BLaER1 treated with 17β-estradiol and CSF1 and Interleukin-3, amounts not matched to agents 10 nM and 100 nM (cell line): ENCODE measurements around the gene BPTF.
"Not testable (repeated sequence)": the region's sequence is repeated elsewhere in the genome, so short reads cannot be mapped to it uniquely, and the experiment has no call there.

Experiments used
- H3K27ac ChIP-seq, 11 experiments: shearing (Covaris generic); formaldehyde crosslinking; 2 replicates each; pipeline ENCODE4 v1.8.1; 2022
- H3K27me3 ChIP-seq, 11 experiments: shearing (Covaris generic); formaldehyde crosslinking; 2 replicates each; pipeline ENCODE4 v1.8.1; 2022
- H3K36me3 ChIP-seq, 11 experiments: shearing (Covaris generic); formaldehyde crosslinking; 2 replicates each; pipeline ENCODE4 v1.8.1; 2022
- H3K4me1 ChIP-seq, 10 experiments: shearing (Covaris generic); formaldehyde crosslinking; 2 replicates each; pipeline ENCODE4 v1.8.1; 2022
- H3K4me2 ChIP-seq, 11 experiments: shearing (Covaris generic); formaldehyde crosslinking; 2 replicates each; pipeline ENCODE4 v1.8.1; 2022
- H3K4me3 ChIP-seq, 10 experiments: shearing (Covaris generic); formaldehyde crosslinking; 2 replicates each; pipeline ENCODE4 v1.8.1; 2022
- H3K9ac ChIP-seq, 11 experiments: shearing (Covaris generic); formaldehyde crosslinking; 2 replicates each; pipeline ENCODE4 v1.8.1; 2022
- H3K9me3 ChIP-seq, 11 experiments: shearing (Covaris generic); formaldehyde crosslinking; replicated peaks in 1 of 11; 2 replicates each; pipeline ENCODE4 v1.8.1; 2022
- H4K20me1 ChIP-seq, 11 experiments: shearing (Covaris generic); formaldehyde crosslinking; 2 replicates each; pipeline ENCODE4 v1.8.1; 2022
- Cebpa-rat ChIP-seq, 11 experiments: shearing (Covaris generic); IDR thresholded peaks; 2 replicates each; pipeline ENCODE4 v1.8.1; 2022

The BPTF gene

DNA sequence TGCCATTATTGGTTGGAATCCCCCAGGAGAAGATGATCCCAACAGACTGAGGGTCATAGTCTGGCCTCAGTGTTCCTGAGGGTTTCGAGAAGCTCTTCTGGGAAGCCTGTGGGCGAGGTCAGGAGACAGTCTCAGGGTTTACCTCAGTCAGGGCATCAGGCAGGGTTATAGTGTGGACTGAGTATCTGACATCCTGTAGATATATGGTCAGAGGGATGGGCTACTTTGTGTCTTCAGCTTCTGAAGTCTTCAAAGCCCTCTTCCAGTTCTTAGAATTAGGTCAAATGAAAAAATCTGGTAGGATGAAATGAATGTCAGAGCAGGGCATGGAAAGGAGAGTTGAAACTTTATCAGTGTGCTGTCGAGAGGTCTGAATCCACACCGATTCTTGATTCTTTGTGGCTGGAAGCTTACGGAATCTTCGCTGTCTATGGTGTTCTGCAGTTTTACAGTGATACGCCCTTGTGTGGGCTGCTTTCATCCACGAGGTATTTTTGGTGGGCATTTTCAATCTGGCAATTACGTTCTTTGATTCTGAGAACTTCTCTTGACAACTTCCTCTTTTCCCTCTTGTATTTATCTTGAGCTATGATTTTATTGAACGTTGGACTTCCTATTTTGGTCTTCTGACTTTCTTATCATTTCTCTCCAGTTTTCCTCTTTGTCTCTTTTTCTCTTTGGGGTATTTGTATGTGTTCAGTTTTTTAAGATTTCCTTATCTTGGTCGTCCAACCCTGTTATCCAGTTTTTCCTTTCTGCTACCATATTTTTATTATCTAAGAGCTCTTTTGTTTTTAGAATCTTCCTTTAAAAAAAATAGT is 30.4 kb downstream of the BPTF start:
- H3K4me3 ChIP-seq, result peak overlapping the region in 7 of 10 experiments; percentile 1 to 49 (median 34); a peak in 10 of 20 replicates
- peak overlapping the region; percentile 57 to 94 (median 77) for H3K4me2 ChIP-seq
- peak overlapping the region; percentile 5 to 64 (median 47); a peak in 21 of 22 replicates for H3K9ac ChIP-seq
- H3K27ac ChIP-seq, result peak overlapping the region; percentile 8 to 78 (median 60); a peak in 20 of 22 replicates
- peaks cover 11 to 56% (median 38%) of the 10 kb centered on the region in 11 experiments for H3K36me3 ChIP-seq
- H3K27me3 ChIP-seq, result no peaks in the 10 kb centered on the region
- H4K20me1 ChIP-seq, result peaks cover 35 to 98% (median 95%) of the 10 kb centered on the region in 11 experiments; a peak in 21 of 22 replicates
- H3K9me3 ChIP-seq, result peaks cover 0 to 7% (median 0%) of the 10 kb centered on the region in 11 experiments; a peak in 4 of 22 replicates
- TF ChIP-seq Cebpa-rat (IDR thresholded peaks at IDR 0.05), result no peak
- peaks cover 32 to 57% (median 40%) of the 10 kb centered on the region in 10 experiments for H3K4me1 ChIP-seq

GRCh38 chr17:67856402-67856801 is 31.1 kb downstream of the BPTF start:
- not testable (repeated sequence) for H3K27me3 ChIP-seq, H3K9me3 ChIP-seq
- Histone ChIP-seq H3K4me3 (peak overlapping the region in 4 of 10 experiments; percentile 1 to 28 (median 15); a peak in 2 of 20 replicates), H3K27ac (peak overlapping the region in 10 of 11 experiments; percentile 22 to 78 (median 62); a peak in 19 of 22 replicates), H3K4me2 (peak overlapping the region; percentile 57 to 94 (median 77)), H3K4me1 (peaks cover 32 to 57% (median 40%) of the 10 kb centered on the region in 10 experiments), H3K9ac (peak overlapping the region in 9 of 11 experiments; percentile 5 to 64 (median 53); a peak in 12 of 22 replicates), H3K36me3 (peaks cover 10 to 56% (median 42%) of the 10 kb centered on the region in 11 experiments), H4K20me1 (peaks cover 41 to 98% (median 95%) of the 10 kb centered on the region in 11 experiments; a peak in 21 of 22 replicates)

DNA sequence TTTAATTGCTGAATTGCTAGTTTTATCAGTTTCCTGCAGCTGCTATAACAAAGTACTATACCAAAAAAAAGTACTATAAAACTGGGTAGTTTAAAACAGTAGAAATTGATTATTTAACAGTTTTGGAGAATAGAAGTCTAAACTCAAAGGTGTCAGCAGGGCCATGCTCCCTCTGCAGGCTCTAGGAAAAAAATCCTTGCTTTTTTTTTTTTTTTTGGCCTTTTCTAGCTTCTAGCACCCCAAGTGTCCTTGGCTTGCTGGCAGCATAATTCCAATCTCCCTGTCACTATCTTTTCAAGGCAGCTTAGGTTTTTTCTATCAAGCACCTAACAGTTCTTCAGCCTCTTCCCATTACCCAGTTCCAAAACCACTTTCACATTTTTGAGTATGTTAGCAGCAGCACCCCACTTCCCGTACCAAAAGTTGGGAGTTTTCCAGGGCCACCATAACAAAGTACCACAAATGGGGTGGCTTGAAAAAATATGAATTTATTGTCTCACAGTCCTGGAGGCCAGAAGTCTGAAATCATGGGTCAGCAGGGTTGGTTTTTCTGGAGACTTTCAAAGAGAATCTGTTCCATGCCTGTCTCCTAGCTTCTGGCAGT is 37.4 kb downstream of the BPTF start:
- H4K20me1 ChIP-seq, result peaks cover 72 to 100% (median 98%) of the 10 kb centered on the region in 11 experiments; a peak in 21 of 22 replicates
- H3K4me2 ChIP-seq, result no peak overlapping the region
- H3K27ac ChIP-seq, result no peak overlapping the region
- no peak for TF ChIP-seq Cebpa-rat (IDR thresholded peaks at IDR 0.05)
- H3K9ac ChIP-seq, result no peak overlapping the region
- H3K36me3 ChIP-seq, result peaks cover 7 to 75% (median 53%) of the 10 kb centered on the region in 11 experiments
- no peak overlapping the region for H3K4me3 ChIP-seq
- no peaks in the 10 kb centered on the region for H3K9me3 ChIP-seq
- peaks cover 5 to 29% (median 11%) of the 10 kb centered on the region in 10 experiments; a peak in 12 of 20 replicates for H3K4me1 ChIP-seq
- H3K27me3 ChIP-seq, result no peaks in the 10 kb centered on the region

DNA sequence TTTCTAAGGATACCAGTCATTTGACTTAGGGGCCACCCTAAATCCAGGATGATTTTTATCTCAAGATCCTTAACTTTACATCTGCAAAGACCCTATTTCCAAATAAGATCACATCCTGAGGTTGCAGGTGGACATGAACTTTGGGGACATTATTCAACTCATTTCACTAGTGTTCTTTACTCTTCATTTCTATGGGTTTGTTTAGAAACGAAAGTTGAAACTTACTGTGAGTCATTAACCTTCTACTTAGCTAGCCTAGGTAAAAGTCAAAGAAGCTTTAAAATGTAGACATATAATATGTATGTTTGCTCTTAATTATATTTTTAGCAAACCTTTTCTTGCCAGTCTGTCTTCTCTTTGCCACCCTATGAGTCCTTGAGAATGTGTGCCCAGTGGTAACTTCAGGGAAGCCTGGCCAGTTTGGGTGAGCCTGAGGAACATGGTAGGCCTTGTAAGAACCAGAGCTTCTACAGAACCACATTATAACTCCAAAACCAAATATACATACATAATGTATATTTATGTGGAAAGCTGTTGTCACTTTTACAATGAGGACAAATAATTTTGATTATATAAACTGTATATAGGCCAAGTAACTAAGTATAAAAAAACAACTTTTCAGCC is 38.4 kb downstream of the BPTF start:
- Histone ChIP-seq H3K27ac (no peak overlapping the region), H3K4me3 (no peak overlapping the region), H3K9me3 (no peaks in the 10 kb centered on the region), H3K27me3 (no peaks in the 10 kb centered on the region), H3K36me3 (peaks cover 7 to 83% (median 61%) of the 10 kb centered on the region in 11 experiments), H3K4me2 (no peak overlapping the region), H4K20me1 (peaks cover 72 to 100% (median 98%) of the 10 kb centered on the region in 11 experiments; a peak in 21 of 22 replicates), H3K4me1 (peaks cover 0 to 20% (median 5%) of the 10 kb centered on the region in 10 experiments; a peak in 10 of 20 replicates), H3K9ac (no peak overlapping the region)
- TF ChIP-seq Cebpa-rat (IDR thresholded peaks at IDR 0.05), result no peak

DNA sequence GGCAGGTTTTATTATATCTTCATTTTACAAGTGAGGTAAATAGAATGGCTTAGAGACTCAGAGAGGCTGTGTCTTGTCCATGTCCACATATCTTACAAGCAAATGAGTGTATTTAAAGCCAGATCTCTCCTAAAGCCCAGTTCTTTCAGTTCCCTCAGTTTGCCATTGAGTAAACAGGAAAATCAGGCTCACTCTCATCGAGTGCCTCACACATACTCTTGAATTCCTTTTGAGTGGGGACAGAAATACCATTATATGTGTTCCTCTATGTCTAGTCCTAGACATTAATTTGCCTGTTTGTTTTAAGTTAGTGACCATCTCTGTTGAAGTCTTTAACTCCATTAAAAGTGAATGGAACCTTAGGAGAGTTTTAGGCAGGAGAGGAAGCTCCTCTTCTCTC is 40.1 kb downstream of the BPTF start:
- H3K4me3 ChIP-seq, result no peak overlapping the region
- peaks cover 7 to 98% (median 66%) of the 10 kb centered on the region in 11 experiments for H3K36me3 ChIP-seq
- TF ChIP-seq Cebpa-rat (IDR thresholded peaks at IDR 0.05), result no peak
- no peaks in the 10 kb centered on the region for H3K27me3 ChIP-seq
- peaks cover 60 to 100% (median 89%) of the 10 kb centered on the region in 11 experiments; a peak in 20 of 22 replicates for H4K20me1 ChIP-seq
- peaks cover 0 to 10% (median 0%) of the 10 kb centered on the region in 10 experiments; a peak in 3 of 20 replicates for H3K4me1 ChIP-seq
- H3K4me2 ChIP-seq, result no peak overlapping the region
- H3K9me3 ChIP-seq, result no peaks in the 10 kb centered on the region
- H3K27ac ChIP-seq, result no peak overlapping the region
- H3K9ac ChIP-seq, result no peak overlapping the region

GRCh38 chr17:67867591-67867990 is 42.3 kb downstream of the BPTF start:
- no peak for TF ChIP-seq Cebpa-rat (IDR thresholded peaks at IDR 0.05)
- peaks cover 0 to 10% (median 0%) of the 10 kb centered on the region in 10 experiments; a peak in 3 of 20 replicates for H3K4me1 ChIP-seq
- no peak overlapping the region for H3K4me2 ChIP-seq
- no peak overlapping the region for H3K27ac ChIP-seq
- H3K9me3 ChIP-seq, result no peaks in the 10 kb centered on the region
- H3K9ac ChIP-seq, result no peak overlapping the region
- no peaks in the 10 kb centered on the region for H3K27me3 ChIP-seq
- peaks cover 44 to 100% (median 71%) of the 10 kb centered on the region in 11 experiments; a peak in 20 of 22 replicates for H4K20me1 ChIP-seq
- no peak overlapping the region for H3K4me3 ChIP-seq
- H3K36me3 ChIP-seq, result peaks cover 13 to 96% (median 61%) of the 10 kb centered on the region in 11 experiments

GRCh38 chr17:67868176-67868575 is 42.9 kb downstream of the BPTF start:
- H3K27ac ChIP-seq, result no peak overlapping the region
- H3K4me3 ChIP-seq, result no peak overlapping the region
- H4K20me1 ChIP-seq, result peaks cover 38 to 100% (median 65%) of the 10 kb centered on the region in 11 experiments; a peak in 20 of 22 replicates
- H3K36me3 ChIP-seq, result peaks cover 18 to 96% (median 64%) of the 10 kb centered on the region in 11 experiments
- H3K4me1 ChIP-seq, result peaks cover 0 to 10% (median 0%) of the 10 kb centered on the region in 10 experiments; a peak in 3 of 20 replicates
- no peak overlapping the region for H3K9ac ChIP-seq
- no peaks in the 10 kb centered on the region for H3K9me3 ChIP-seq
- TF ChIP-seq Cebpa-rat (IDR thresholded peaks at IDR 0.05), result no peak
- H3K4me2 ChIP-seq, result no peak overlapping the region
- no peaks in the 10 kb centered on the region for H3K27me3 ChIP-seq

- Histone ChIP-seq H4K20me1 (peaks cover 3 to 59% (median 28%) of the 10 kb centered on the region in 11 experiments; a peak in 16 of 22 replicates), H3K27me3 (no peaks in the 10 kb centered on the region), H3K9me3 (no peaks in the 10 kb centered on the region), H3K36me3 (peaks cover 67 to 99% (median 88%) of the 10 kb centered on the region in 11 experiments), H3K4me1 (no peaks in the 10 kb centered on the region; a peak in 1 of 20 replicates), H3K4me3 (no peak overlapping the region), H3K4me2 (no peak overlapping the region), H3K27ac (no peak overlapping the region), H3K9ac (no peak overlapping the region)
- no peak for TF ChIP-seq Cebpa-rat (IDR thresholded peaks at IDR 0.05)
Measured at GRCh38 chr17:67879662-67880061, 54.4 kb downstream of the BPTF start.
